Skeletal muscle cell (primary cell): ENCODE results near the gene TVP23B.
A peak's percentile ranks its signal among the peaks of the same experiment; 100 is the strongest.
"Not testable (repeated sequence)": the region's sequence is repeated elsewhere in the genome, so short reads cannot be mapped to it uniquely, and the experiment has no call there.

Experiments used
- DNase-seq: peaks from one replicate; pipeline ENCODE4 v3.0.0-alpha.2; 2010; ENCODE audit warnings: low read depth
- H3K4me3 ChIP-seq: 2 replicates; pipeline ENCODE4 v1.5.1; 2011; ENCODE audit warnings: low read depth, mild to moderate bottlenecking, control low read depth, low read length, moderate library complexity

TVP23B gene

DNA sequence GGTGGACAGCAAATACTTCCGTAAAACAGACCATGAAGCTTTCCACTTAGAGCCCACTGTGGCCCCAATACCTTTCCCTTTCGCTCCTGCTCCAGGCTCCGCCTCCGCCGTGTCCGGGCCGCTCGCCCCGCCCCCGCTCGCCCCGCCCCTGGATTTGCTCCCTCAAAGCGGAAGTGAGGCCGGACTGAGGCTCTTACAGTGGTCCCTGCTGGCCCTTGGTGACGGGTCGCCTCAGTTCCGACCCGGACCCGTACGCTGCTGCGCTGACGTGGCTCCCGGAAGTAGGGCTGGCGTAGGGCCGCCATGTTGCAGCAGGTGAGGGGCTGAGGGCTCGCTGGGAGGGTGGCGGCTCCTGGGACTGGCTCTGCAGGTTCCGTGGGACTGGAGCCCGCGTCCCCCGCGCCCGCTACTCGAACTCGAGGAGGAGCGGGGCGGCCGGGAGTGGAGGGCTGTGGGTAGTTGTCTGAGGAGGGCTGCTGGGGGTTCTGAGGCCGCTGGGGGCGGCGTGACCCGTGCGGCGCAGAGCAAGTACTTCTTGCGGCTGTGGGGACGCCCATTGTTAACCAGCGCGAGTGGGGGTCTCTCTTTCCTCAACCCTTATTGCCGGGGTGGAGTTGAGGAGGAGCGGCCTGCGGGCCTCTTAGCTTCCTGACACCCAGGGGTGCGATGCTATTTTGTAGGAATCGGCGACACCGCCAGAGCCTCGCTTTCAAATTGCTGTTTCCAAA is at the start of gene TVP23B:
TVP23B (plus strand) TSS at position 193 of the 728 bp plus-strand sequence; CDS start at position 304, 111 bp downstream.
- peak; percentile 71 for DNase-seq
- peak within 1 kb of the TSS; percentile 53 for H3K4me3 ChIP-seq

DNA sequence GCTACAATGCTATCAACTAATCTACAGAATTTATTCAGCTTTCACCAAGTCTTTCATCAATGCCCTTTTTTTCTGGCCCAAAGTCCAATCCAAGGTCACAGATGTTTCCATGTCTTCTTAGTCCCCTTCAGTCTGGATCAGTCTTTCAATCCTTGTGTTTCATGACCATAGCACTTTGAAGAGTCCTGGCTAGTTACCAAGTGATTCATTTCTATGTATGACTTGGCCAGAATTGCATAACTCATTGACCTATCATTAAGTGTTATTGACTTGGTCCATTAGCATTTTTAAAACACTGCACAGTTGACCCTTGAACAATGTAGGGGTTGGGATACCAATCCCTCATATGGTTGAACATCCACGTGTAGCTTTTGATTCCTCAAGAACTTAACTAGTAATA is 48.5 kb upstream of the TVP23B start:
- not testable (repeated sequence) for DNase-seq, H3K4me3 ChIP-seq

DNA sequence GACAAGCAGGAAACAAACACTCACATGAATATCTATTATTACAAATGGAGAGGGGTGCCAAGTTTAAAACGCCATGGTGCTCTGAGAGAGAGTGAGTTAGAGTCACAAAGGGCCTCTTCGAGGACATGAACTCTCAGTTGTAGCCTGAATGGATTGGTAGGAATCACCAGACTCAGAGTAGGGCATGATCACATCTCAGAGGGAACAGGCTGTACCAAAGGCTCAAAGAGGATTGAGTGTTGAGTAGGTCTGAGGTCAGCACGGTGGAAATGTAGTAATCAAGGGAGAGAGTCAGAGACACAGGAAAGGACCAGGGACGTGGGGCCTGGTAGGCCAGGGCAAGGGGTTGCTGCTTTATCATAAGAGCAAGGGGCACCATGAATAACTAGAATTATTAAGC is 47.6 kb upstream of the TVP23B start:
- not testable (repeated sequence) for H3K4me3 ChIP-seq
- peak; percentile 78 for DNase-seq

DNA sequence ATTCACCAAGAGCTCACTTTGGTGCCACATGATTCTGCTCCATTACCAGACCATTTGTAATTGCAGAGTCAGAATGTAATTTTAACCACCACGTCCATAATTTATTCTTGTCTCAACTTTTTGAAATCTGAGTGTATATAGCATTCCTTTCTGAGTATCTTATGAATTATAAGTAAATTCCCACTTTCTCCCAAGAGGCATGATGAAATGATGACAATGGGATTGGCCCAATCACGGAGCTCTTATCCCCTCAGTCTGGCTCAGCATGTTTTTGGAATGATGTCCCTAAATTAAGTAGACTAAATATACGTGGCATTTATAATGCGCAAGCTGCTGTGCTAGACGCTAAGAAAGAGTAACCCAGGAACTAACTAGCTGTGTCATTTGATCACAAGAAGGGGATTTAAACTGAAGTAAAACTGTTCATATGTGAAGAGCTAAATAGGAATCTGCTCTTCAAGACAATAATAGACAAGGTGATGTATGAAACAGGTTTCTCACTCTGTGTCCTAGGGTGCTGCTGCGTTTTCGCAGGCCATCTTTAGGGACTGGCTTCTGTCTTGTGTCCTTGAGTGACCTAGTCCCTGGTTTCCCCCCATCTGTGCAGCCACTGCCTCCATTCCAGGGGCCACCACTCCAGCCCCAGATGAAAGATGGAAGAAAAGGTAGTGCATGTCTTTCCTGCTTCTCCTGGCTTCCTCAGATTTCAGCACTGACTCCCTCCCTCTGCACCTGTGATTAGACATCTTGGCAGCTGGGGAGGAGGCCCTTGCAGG is 41.2 kb upstream of the TVP23B start:
- not testable (repeated sequence) for DNase-seq

DNA sequence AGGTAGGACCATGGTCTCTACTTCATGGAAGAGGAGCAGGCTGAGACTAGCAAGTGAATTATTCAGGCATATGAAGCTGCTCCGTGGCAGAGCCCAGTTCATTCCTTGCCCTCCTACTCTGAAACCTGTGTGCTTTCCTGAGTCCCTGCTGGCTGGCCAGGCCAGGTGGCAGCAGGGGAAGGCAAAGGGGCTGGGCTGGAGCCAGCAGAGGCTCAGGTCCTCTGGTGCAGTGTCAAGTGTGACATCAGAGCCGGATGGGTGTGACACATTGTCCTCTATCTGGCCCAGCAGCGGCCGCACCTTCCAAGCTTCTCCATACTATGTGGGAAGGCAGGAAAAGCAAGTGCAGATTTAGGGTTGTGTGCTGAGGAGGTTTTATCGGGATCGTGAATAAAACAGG is 39.8 kb upstream of the TVP23B start:
- DNase-seq, H3K4me3 ChIP-seq: not testable (repeated sequence)

More for the DNA sequence above, 41.2 kb upstream of the TVP23B start:
- H3K4me3 ChIP-seq = not testable (repeated sequence)

DNA sequence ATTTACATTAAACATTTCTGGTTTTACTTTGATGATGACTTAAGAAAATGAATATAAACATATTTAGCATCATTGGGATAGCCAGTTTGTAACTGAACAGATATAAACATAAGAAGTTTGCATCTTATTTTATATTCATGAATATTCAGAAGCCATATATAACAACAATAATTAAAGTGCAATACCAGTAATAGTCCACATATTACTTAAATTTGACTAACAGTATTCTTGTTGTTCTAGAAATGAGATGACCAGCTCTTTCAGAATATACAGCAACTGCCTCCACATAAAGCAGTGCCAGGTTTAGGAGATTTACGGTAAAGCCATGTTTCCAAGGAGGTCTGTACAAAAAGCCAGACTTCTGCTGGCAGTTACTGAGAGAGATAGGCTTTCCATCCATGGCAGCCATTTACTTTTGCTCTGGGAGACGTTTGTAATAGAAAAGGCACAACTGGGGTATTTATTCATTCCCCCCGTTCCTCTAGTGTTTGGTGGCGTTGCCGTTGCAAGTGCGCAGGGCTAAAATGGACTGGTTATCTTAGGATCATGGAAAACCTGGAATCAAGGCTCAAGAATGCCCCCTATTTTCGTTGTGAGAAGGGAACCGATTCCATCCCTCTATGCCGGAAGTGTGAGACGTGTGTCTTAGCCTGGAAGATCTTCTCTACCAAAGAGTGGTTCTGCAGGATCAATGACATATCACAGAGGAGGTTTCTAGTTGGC is 37.1 kb upstream of the TVP23B start, which contains the start of gene FBXW10:
FBXW10 (plus strand) TSS at position 356 of the 723 bp plus-strand sequence; CDS start at position 547, 191 bp downstream.
- H3K4me3 ChIP-seq, DNase-seq: not testable (repeated sequence)

DNA sequence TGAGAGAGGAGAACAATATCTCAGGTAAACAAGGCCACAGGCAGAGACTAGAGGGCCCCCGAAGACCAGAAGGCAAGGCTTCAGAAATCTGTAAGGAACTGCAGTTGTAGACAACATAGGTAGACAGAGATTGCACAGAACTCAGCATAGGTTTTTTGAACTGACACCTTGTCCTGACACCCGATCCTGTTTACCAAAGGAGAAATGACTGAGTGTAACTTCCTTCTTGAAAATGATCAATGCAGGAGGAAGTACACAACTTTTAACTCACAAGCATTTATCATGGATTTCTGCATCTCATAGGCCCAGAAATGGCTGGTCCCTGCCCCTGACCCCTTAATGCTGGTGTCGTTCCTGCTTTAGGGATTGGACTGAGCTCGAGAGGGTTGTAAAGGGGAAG is 36.3 kb upstream of the TVP23B start:
- not testable (repeated sequence) for DNase-seq, H3K4me3 ChIP-seq

DNA sequence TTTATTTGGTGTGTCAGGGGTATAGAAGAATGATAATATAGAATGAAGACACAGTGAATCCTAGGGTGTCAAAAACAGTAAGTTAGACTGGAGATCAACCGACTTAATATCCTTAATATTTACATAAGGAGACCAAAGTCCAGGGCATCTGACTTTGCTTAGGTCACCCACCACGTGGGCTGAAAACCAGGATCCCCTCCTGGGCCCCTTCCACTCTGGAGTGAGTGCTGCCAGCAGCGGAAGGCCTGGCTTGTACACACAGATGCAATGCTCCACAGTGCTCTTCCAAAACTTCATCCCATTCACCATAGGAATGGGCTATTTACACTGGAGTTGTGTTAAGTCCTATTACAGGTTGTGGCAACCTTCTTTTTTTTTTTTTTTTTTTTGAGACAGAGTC is 34.4 kb upstream of the TVP23B start:
- not testable (repeated sequence) for H3K4me3 ChIP-seq, DNase-seq

DNA sequence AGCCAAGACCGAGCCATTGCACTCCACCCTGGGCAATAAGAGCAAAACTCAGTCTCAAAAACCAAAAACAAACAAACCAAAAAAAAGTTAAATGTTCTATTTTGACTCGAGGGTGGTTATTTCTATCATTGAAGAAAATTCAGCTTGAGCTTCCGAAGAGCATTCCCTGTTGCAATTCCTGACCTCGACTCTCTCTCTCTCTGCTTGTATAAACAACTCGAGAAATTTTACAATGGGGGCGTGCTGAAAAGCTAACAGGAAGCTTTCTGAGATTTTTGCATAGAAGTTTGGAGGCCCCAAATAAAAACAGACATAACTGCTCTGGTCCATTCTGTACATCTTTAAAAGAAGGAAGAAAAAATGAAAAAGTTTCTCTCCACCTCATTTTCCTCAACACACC is 33.5 kb upstream of the TVP23B start:
- not testable (repeated sequence) for H3K4me3 ChIP-seq, DNase-seq

DNA sequence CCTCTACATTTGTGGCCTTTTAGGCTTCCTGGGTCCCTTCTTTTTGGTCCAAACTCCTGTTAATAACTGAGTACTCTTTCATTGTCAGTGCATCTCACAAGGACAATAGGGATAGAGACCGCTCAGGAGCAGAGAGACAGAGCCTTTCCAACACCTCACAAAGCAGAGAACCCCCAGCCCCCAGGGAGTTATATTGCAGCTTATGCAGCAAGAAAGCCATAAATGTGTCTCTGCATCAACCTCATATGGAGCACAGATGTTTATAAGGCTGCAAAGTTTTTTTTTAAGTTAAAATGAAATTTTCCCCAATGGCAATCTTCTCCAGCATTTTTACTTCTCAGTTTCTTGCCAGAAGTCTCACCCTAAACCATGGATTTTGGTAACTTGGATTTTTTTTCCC is 30.7 kb upstream of the TVP23B start:
- H3K4me3 ChIP-seq, DNase-seq: not testable (repeated sequence)

DNA sequence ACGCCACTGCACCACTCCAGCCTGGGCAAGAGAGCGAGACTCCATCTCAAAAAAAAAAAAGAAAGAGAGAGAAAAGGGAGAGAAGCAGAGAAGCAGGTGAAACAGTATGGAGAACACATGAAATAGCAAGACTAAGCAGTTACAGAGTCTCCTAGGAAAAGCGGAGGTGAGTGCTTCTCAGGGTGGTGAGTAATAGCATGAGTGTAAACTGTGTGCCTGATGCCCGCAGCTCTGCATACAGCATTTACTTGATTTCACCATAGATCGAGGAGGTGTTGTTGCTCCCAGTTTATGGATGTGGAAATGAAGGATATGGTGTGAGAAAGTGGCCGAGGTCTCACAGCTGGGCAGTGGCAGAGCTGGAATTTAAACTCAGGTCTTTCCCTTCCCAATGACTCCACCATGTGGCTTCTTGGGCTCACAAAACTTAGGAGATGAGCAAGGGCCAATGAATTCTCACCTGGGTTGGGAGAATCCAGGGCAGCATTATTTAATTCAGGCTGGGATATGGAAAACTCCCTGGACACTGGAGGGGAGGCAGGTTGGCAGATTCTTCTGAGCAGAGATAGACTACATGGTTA is 27.1 kb upstream of the TVP23B start:
- DNase-seq, H3K4me3 ChIP-seq: not testable (repeated sequence)

DNA sequence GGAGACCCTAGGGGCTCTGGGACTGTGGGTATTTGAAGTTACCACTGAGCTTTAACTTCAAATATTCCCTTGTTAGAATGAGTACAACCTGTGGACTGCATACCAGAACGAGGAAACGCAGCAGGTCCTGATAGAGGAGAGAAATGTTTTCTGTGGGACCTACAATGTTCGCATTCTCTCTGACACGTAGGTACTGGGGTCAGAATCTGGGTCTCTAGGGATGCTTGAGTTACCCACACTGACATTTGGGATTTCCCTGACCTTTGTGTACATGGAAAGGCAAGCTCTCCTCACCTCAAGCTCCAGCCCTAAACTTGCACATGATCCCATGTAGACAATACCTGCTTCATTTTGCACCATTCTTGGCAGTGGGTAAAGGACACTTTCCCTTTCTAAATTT is 25.0 kb upstream of the TVP23B start:
- H3K4me3 ChIP-seq, DNase-seq: not testable (repeated sequence)

DNA sequence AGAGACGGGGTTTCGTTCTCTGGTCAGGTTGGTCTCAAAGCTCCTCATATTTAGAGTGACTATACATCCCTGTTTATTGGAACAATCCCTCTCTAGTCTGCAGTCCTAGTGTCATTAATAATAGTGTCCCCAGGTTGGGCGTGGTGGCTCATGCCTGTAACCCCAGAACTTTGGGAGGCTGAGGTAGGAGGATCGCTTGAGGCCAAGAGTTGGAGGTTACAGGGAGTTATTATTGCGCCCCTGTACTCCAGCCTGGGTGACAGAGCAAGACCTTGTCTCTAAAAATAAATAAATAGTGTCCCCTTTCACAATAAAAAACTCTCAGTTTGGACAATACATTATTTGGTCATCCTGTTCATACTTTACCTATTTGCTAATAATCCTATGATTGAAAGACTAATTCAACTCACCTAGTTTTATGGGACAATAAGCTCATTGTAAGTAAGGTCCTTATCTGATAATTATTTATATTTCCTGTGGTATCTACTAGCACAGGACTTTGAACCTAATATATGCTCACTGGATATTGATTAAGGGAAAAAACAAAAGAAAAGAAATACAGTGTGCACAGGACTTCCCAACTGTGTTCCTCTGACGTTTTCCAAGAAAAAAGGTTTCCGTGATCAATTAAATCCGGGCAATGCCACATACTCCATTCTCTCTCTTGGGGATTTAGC is 23.5 kb upstream of the TVP23B start:
- DNase-seq, H3K4me3 ChIP-seq: not testable (repeated sequence)

DNA sequence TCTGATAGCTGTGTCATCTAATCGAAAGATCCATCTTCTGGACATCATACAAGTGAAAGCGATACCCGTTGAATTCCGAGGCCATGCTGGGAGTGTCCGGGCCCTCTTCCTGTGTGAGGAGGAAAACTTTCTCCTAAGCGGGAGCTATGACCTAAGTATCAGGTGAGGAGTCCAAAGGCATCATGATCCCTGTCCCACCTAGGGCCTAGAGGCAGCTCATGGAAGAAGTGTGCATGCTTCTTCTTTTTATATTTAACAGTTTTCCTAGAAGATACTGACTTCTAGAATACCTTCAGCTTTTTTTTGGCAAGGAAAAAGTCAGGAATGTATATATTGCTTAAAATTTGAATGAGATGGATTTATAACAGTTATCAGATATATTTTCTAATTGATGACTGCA is 22.6 kb upstream of the TVP23B start:
- not testable (repeated sequence) for DNase-seq, H3K4me3 ChIP-seq

DNA sequence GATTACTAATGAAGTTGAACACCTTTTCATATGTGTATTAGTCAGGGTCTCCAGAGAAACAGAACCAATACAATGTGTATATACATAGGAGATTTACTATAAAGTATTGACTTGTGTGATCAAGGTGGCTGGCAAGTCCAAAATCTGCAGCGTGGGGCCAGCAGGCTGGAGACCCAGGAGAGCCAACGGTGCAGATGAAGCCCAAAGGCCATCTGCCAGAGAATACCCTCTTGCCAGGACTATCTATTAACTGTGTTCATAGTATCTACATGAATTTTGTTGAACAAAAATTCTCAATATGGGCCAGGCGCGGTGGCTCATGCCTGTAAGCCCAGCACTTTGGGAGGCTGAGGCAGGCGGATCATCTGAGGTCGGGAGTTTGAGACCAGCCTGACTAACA is 20.8 kb upstream of the TVP23B start:
- not testable (repeated sequence) for DNase-seq, H3K4me3 ChIP-seq

DNA sequence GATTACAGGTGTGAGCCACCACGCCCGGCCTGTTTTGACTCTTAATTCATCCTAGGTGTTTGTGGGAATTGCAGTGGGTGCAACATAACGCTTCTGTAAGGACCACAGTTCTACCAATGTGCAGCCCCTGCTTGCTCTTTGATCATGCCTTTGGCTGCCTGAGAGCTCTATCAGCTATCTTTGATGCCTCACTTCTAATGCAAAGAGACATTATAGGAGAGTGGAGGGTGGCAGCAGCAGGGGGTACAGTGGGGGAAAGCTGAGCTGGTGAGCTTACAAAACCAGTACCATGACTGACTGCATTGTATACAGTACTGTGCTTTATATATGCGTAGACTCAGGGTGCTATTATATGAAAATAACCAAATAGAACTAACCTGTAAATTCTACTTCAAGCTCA is 10.4 kb upstream of the TVP23B start:
- not testable (repeated sequence) for H3K4me3 ChIP-seq, DNase-seq

DNA sequence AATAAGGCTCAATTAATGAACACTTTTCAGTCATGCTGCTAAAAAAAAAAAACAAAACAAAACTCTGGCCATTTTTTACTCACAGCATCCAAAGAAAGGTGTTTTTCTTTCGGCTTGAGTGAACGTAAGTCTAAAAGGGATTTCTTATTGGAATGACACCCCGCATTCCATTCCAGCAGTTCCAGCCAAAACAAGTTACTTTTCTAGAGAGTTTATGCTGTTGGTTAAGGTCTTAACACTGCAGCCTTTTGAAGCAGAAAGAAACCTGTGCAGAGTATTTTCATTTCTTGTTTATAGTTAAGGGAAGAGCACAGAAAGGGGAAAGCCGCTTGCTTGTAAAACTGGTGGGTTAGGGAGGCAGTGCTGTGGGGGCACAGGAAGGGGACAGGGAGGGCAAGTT is 9.9 kb upstream of the TVP23B start:
- not testable (repeated sequence) for DNase-seq, H3K4me3 ChIP-seq

DNA sequence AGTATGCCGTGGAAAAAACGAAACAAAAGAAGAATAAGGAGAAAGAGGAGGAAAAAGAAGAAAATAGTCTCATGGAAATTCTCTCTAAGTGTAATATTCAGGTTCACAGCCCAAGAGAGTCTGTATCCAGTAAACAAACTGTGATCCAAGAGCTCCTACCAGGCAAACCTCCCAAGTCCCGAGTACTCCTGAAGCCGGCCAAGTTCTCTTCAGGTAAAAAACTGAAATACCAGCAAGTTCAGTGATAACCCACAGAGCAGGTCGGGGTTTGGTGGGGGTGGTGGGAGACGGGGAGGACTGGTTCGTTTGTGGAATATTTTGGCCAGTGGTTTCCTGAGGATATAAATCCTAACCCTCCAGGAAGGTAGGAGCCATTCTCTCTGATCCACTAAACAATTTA is 8.5 kb upstream of the TVP23B start:
- no peak for DNase-seq
- no peak overlapping the region for H3K4me3 ChIP-seq

DNA sequence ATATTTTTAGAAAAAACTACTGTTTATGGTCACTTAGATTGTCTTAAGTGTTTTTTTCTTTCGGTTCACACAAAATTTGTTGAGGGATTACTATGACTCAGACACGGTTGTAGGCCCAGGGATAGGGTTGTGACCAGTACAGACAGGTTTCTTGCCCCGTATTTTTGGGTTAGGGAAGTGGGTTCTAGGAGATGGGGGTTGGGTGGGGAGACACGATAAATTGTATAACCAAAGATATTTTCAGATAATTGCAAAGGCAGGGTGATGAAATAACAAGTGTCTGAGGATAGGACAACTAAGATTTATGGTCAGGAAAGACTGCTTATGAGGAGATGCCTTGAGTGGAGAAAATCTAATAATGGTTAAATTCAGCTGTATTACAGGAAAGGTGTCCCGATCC is 822 bp downstream of the TVP23B start:
- DNase-seq = not testable (repeated sequence)
- peak overlapping the region; percentile 53 for H3K4me3 ChIP-seq
